MM.1S (cell line): ENCODE data around the gene CEBPE.

ENCODE experiments used
- CTCF ChIP-seq: fragments of 300-600 bp; sonication (generic); IDR thresholded peaks from 2 replicates; pipeline ENCODE4 v1.5.1; 2016; ENCODE audit warnings: antibody characterized with exemption, low read length, mixed read lengths
- EZH2 ChIP-seq: fragments of 300-600 bp; sonication (generic); optimal IDR thresholded peaks from 2 replicates; pipeline ENCODE3; 2017; ENCODE audit warnings: low read depth, mild to moderate bottlenecking, antibody characterized with exemption, low read length, mixed read lengths
- EZH2phosphoT487 ChIP-seq: fragments of 300-600 bp; sonication (generic); IDR thresholded peaks from 2 replicates; pipeline ENCODE4 v1.6.1; 2018; ENCODE audit warnings: antibody characterized with exemption, low read length

- TF ChIP-seq CTCF (no peak), EZH2 (no peak), EZH2phosphoT487 (no peak)
Measured at GRCh38 chr14:23143911-23144310, 24.9 kb upstream of the CEBPE start.
